ENCODE measurements around the gene CEBPA.
"Not testable (repeated sequence)": the region's sequence is repeated elsewhere in the genome, so short reads cannot be mapped to it uniquely, and the experiment has no call there.

The CEBPA gene

DNA sequence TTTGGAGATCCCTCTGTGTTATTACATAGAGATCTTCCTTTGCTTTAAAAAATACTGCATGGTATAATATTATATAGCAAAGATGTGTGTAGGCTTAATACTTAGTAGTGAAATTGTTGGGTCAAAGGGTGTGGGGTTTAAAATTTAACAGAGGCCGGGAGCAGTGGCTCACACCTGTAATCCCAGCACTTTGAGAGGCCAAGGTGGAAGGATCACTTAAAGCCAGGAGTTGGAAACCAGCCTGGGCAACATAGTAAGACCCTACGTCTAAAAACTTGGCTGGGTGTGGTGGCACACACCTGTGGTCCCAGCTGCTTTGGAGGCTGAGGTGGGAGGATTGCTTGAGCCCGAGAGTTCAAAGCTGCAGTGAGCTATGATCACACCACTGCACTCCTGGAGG, 22.3 kb upstream of the CEBPA start:
- DNase-seq (ENCODE audit: low read depth): no peak

- DNase-seq (ENCODE audit: low read depth): no peak
Observed at GRCh38 chr19:33323093-33323820, 20.9 kb upstream of the CEBPA start.

- no peak for DNase-seq (ENCODE audit: low read depth)
Observed at GRCh38 chr19:33320636-33321035, 18.3 kb upstream of the CEBPA start.

DNA sequence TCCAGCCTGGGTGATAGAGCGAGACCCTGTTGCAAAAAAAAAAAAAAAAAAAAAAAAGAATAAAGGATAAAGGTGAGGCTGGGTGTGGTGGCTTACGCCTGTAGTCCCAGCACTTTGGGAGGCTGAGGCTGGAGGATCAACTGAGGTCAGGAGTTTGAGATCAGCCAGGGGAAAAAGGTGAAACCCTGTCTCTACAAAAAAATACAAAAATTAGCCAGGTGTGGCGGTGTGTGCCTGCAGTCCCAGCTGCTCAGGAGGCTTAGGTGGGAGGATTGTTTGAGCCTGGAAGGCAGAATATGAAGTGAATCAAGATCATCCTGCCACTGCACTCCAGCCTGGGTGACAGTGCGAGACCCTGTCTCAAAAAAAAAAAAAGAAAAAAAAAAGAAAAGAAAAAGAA, 15.7 kb upstream of the CEBPA start:
- DNase-seq (ENCODE audit: low read depth): not testable (repeated sequence)

- no peak for DNase-seq (ENCODE audit: low read depth)
Observed at GRCh38 chr19:33317517-33317916, 15.2 kb upstream of the CEBPA start.

DNA sequence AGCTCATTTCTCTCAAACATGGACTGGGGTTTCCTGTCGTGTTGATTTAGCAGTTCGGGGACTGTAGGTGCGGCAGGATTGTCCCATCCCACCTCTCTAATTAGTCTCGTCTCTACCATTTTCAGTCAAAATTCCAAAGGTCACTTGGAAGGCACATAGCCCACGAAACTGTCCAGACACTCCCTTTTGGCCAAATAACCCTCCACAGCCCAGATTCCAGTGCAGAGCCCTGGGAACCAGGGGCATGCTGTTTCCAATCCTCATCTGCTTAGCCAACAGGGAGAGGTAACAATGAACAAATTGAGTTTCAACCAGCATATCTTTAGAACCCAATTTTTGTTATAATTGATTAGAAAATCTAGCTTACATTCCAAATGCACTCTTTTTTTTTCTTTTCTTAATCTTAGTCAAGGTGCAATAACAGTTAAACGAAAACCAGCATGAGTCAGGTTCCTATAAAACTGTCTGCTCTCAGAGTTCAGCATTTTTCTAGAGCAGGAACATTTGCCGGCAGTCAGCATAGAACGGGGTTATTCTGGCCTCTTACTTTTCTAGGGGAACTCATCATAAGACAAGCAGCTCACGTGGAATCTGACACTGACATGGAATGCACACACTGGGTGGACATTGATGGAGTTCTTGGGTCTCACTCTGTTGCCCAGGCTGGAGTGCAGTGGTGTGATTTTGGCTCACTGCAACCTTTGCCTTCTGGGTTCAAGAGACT, 14.4 kb upstream of the CEBPA start:
- no peak for DNase-seq (ENCODE audit: low read depth)

DNA sequence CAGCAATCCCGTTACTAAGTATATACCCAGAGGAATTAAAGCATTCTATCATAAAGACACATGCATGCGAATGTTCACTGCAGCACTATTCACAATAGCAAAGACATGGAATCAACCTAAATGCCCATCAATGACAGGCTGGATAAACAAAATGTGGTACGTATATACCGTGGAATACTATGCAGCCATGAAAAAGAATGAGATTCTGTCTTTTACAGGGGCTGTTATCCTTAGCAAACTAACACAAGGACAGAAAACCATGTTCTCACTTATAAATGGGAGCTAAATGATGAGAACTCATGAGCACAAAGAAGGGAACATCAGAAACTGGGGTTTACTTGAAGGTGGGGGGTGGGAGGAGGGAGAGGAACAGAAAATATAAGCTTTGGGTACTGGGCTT, 10.5 kb upstream of the CEBPA start:
- DNase-seq (ENCODE audit: low read depth): not testable (repeated sequence)

DNA sequence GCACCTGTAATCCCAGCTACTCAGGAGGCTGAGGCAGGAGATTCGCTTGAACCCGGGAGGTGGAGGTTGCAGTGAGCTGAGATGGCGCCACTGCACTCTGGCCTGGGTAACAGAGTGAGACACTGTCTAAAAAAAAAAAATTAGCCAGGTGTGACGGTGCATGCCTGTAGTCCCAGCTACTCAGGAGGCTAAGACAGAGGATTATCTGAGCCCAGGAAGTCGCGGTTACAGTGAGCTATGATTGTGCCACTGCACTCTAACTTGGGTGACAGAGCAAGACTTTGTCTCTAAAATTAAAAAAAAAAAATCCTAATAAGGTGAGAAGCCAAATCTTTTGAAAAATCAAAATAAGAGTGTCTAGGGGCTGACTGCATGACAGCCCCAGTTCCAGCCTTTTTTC, 9.7 kb upstream of the CEBPA start:
- no peak for DNase-seq (ENCODE audit: low read depth)

DNA sequence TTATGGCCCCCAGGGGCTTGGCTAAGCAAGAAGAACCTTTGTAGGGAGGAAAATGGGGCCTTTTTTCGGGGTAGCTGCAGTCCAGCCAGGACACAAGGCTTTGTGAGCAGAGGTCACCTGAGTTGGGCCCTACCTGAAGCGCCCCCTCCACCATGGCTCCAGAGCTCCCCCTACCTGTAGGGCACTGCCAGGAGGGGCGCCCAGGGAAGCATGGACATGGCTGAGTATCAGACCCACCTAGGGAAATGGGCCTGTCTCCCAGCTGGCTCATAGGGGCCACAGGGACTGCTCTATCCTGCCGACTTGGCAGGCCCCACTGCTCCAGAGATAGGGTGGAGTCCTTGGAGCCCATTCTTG, 9.0 kb upstream of the CEBPA start:
- no peak for DNase-seq (ENCODE audit: low read depth)

DNA sequence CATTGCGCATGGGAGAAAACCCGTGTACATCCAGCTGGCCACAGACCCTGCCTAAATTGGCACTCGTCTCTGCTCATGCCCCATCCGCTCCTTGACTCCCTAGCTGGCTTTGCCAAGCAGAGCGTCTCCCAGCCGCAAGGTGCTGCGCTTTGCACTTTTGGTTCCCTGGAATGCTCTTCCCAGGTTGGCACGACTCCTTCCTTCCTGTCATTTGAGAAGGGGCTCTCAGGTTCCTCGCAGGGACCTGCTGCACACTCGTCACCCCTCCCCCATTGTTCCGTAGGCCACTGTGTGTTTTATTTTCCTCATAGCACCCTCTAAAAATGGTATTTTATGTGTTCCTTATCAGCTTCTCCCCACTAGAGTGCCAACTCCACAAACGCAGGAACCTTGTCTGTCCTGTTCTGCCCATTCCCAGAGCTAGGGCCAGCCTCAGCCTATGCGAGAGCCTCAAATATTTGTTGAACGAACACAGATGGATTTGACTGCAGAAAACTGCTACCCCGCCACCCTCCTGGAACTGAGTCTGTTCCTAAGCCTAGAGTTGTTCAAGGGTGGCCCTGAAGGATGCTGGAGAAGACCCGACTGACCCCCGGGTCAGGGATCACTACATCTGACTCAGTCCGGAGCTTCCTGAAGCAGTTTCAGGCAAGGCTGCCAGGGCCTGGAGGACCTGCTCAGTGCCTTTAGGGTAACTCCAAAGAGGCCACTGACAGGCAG, 8.4 kb upstream of the CEBPA start:
- no peak for DNase-seq (ENCODE audit: low read depth)

GRCh38 chr19:33309826-33310225, 7.5 kb upstream of the CEBPA start:
- no peak for DNase-seq (ENCODE audit: low read depth)

GRCh38 chr19:33306853-33307792, 4.8 kb upstream of the CEBPA start:
- no peak for DNase-seq (ENCODE audit: low read depth)

GRCh38 chr19:33306191-33306590, 3.9 kb upstream of the CEBPA start:
- no peak for DNase-seq (ENCODE audit: low read depth)

GRCh38 chr19:33304760-33305647, 2.7 kb upstream of the CEBPA start:
- no peak for DNase-seq (ENCODE audit: low read depth)

GRCh38 chr19:33304371-33304759, 2.0 kb upstream of the CEBPA start:
- no peak for DNase-seq (ENCODE audit: low read depth)

GRCh38 chr19:33303791-33304345, 1.5 kb upstream of the CEBPA start:
- DNase-seq (ENCODE audit: low read depth): no peak

GRCh38 chr19:33302974-33303790, 848 bp upstream of the CEBPA start:
- DNase-seq (ENCODE audit: low read depth): no peak

DNA sequence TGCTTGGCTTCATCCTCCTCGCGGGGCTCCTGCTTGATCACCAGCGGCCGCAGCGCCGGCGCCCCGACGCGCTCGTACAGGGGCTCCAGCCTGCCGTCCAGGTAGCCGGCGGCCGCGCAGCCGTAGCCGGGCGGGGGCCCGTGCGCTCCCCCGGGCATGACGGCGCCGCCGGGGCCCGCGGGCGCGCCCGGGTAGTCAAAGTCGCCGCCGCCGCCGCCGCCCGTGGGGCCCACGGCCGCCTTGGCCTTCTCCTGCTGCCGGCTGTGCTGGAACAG, 497 bp downstream of the CEBPA start:
- DNase-seq (ENCODE audit: low read depth): no peak

GRCh38 chr19:33301144-33301899, 1.0 kb downstream of the CEBPA start:
- DNase-seq (ENCODE audit: low read depth): no peak

GRCh38 chr19:33300894-33301143, 1.5 kb downstream of the CEBPA start:
- DNase-seq (ENCODE audit: low read depth): no peak

Measured in activated T-helper 9 cell treated with anti-CD3 and anti-CD28 coated beads, Interleukin-2, amount 50 U/mL, for 16 hours (primary cell).